Neural cell (in vitro differentiated cells): ENCODE results near the gene CTNNA1.

Experiments
- EZH2 ChIP-seq: fragments of 200-600, 300-800 bp; shearing (Covaris generic), sonication (generic); IDR thresholded peaks from 2 replicates; pipeline ENCODE4 v1.6.1; 2014; ENCODE audit warnings: antibody characterized with exemption, low read length, borderline replicate concordance, mild to moderate bottlenecking; ENCODE audit not compliant: insufficient read depth, poor library complexity, severe bottlenecking
- REST ChIP-seq: IDR thresholded peaks from 2 replicates; pipeline ENCODE4 v1.6.1; 2012; ENCODE audit warnings: borderline replicate concordance
- TAF1 ChIP-seq: IDR thresholded peaks from 2 replicates; pipeline ENCODE4 v1.6.1; 2012; ENCODE audit warnings: low read depth

GRCh38 chr5:138930371-138931097 is 177.3 kb downstream of the CTNNA1 start:
- TF ChIP-seq REST (no peak), EZH2 (no peak), TAF1 (no peak)
